Activated T-helper 9 cell treated with anti-CD3 and anti-CD28 coated beads, Interleukin-2, amount 50 U/mL, for 16 hours (primary cell): ENCODE results near the gene OPCML.
"Not testable (repeated sequence)": the region's sequence is repeated elsewhere in the genome, so short reads cannot be mapped to it uniquely, and the experiment has no call there.

Source experiments
- DNase-seq: peaks from one replicate; pipeline ENCODE4 v3.0.0-alpha.2; 2020; ENCODE audit warnings: low read depth

OPCML gene

GRCh38 chr11:132427611-132428010 is 1104.7 kb downstream of the OPCML start:
- DNase-seq = no peak

- no peak for DNase-seq
Measured at GRCh38 chr11:132424433-132424832, 1107.9 kb downstream of the OPCML start.

DNA sequence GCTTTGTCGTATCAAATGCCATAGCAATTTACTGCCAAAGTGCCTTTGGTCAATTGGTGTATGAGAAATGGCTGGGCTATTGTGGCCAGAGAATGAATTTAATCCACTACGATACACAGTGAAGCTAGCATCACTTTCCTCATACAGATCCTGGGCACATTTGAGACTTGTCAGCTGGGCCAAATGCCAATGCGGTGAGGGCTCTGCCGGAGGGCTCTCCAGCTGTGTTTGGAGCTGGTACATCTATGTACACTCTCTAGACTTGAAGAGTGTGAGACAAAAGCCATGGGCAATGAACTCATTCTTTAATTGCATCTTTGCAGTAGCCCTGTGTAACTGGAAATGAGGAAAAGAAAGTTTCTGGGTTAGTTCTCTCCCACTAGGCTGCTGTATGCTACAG is 1109.0 kb downstream of the OPCML start:
- no peak for DNase-seq

GRCh38 chr11:132422722-132423121 is 1109.6 kb downstream of the OPCML start:
- DNase-seq = no peak

- no peak for DNase-seq
Measured at GRCh38 chr11:132421555-132421954, 1110.7 kb downstream of the OPCML start.

DNA sequence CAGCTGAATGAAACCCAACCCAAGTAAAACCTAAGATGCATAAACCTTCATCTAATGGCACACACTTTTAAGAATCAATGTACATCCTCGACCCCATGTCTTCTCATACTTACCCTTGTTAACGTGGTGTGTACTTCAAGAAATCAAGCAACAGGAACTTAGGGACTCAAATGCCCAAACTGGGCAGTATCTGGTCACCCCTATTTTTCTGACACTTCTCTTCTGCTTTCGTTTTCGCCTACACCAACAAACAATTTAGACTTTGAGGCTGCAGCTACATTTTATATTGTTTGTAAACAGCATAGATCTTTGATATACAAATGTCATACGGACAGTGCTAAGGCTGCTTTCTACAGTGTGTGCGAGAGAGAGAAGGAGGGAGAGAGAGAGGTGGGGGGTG is 1117.8 kb downstream of the OPCML start:
- DNase-seq = no peak

GRCh38 chr11:132410383-132410782 is 1121.9 kb downstream of the OPCML start:
- DNase-seq = no peak

DNA sequence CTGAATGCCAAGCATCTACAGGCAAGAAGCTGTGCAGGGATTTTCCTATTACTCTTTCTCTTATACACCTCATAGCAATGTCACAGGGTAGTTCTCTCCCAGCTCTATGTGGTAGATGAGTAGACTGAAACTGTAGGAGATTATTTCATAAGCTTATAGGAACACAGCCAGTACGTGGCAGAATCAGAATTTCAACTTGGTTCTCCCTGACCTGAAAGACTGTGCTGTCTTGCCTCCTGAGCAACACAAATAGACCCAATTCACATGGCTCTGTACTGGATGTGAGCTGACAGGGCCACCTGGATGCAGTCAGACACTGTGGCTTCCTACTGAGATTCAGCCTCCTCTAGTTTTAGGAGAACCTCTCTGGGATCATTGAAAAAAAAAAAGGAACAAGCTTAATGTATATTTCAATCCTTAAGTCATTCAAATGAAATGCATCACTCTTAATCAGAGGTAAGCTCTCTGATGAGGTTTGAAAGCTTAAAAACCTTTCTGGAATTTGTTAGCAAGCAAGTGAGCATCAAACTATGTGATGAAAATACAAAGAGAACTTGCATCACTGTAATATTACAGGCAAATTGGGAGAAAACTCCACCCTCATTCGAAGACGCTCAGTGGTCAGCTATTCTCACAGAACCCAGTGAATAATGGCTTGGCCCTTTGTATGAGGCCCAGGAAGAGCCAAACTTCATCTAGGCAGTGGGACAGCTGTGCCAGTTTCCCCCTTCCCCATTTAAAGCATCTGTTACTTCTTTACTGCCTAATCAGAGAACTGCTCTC is 1122.5 kb downstream of the OPCML start:
- no peak for DNase-seq

DNA sequence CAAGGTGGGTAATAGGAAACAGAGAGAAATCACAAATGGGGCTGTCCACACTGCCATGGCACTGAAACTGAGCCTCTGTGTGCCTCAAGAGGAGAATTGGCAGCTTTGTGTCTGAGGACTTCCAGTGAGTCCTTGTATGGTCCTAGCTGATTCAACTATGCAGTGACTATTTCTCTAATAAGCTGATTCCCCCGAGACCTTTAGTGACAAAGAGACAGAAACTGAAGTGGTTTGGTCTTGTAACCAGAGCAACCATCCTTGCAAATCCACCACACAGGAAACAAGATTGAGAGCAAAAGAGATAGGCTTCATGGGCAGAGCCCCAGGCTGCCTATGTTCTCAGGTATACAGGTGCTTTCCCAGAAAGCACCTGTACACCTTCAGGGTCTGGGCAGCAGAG is 1123.4 kb downstream of the OPCML start:
- no peak for DNase-seq

DNA sequence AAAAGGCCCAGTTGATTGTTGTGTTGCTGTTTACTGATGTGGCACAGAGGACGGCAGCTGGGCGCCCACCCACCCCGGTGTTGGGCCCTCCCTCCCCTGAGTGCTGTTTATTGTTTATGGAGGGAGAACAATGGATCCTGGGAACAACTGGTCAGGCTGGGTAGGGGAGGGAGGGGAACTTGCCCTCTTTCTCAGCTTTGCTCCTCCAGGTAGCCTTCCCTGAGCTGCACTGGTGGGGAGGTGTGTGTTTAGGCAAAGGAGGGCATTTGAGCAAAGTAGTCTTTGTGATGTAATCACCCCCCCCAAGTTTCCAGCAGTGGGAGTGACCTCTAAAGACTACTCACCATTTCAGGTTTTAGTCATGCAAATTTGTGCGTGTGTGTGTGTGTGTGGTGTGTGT is 1126.6 kb downstream of the OPCML start:
- DNase-seq = no peak

- DNase-seq = no peak
Measured at GRCh38 chr11:132402071-132402684, 1130.1 kb downstream of the OPCML start.

DNA sequence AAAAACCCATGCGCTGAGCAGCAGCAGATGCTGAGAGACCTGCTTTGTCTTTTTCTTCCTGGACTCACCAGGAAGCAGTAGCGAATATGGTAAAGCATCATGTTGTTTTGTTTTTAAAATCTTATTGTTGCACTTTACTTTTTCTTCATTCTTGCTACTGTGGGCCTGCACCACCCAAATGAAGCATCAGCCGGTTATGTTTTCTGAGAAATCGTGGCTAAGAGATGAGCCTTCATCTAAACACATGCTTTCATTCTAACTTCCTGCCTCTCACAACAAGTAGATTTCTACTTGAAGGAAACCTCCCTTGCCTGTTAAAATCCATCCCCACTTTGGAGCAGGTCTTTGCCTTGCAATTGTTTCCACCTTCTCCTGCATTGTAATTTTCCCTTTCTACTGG is 1136.0 kb downstream of the OPCML start:
- no peak for DNase-seq

DNA sequence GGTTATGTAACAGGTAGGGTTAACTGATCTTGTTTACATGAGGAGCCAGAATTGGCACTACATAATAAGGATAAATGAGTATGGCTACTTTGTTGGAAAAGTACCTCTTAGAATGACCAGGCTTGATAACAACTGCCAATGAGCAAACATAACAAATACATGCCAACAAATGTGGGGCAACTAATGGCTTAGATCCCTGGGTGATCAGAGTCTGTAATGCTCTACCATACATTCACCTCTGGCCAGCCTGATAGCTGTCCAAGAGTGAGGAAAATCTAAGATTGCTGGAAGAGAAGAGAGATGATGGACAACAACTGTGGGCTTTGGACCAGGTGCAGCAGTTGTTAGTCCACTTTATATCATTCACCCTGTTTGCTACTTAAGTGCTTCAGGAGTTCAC is 1136.9 kb downstream of the OPCML start:
- no peak for DNase-seq

GRCh38 chr11:132379540-132379939 is 1152.8 kb downstream of the OPCML start:
- DNase-seq = no peak

DNA sequence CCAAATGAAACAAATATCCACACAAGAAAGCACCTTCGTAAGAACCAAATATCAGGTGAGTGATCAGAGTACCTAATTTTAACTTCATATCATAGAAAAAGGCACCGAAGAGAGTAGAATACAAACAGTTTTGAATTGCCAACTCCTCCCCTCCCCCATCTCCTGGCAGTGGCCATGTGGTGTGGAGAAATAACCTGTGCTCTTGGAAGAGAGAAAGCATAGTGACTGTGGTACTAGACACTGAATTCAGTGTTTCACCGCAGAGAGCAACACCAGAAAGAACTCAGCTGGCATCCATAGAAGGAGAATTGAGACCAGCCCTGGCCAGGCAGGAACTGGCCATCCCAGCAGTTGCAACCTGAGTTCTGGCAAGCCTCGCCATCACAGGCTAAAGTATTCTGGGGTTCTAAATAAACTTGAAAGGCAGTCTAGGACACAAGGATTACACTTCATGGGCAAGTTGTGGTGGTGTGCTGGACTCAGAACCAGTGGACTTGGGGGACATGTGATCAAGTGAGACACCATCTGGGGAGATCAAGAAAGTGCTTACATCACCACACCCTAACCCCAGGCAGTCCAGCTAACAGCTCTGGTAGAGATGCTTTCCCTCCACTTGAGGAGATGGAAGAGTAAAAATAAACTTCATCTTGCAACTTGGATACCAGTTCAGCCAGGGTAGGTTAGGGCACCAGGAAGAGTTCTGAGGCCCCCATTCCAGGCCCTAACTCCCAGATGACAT is 1158.7 kb downstream of the OPCML start:
- DNase-seq = no peak

DNA sequence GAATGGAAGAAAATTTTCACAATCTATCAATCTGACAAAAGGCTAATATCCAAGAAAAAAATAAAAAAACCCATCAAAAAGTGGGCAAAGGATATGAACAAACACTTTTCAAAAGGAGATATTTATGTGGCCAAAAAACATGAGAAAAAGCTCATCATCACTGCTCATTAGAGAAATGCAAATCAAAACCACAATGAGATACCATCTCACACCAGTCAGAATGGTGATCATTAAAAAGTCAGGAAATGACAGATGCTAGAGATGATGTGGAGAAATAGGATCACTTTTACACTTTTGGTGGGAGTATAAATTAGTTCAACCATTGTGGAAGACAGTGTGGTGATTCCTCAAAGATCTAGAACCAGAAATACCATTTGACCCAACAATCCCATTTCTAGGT is 1162.2 kb downstream of the OPCML start:
- not testable (repeated sequence) for DNase-seq

- DNase-seq = no peak
Measured at GRCh38 chr11:132367293-132367692, 1165.0 kb downstream of the OPCML start.

- DNase-seq = no peak
Measured at GRCh38 chr11:132365650-132366049, 1166.7 kb downstream of the OPCML start.
